A673 (cell line): ENCODE measurements around the gene PALLD. TPM values are rescaled to one million over a fixed set of nuclear protein-coding genes. Genes with fewer than 3 reads are reported as not detected.

Experiments
- BruUV-seq: library from RNA; stranded (reverse); fragments of 400-500 nt; replicated peaks from 2 replicates; lab custom pipeline; 2021; lab: Mats Ljungman, UMichigan
- CTCF ChIA-PET: fragments of 300-600 bp; sonication (Branson Sonifier 250); formaldehyde crosslinking; loops from one replicate; lab custom pipeline; 2022; ENCODE audit warnings: antibody characterized with exemption; lab: Charles Lee
- POLR2A ChIA-PET: fragments of 300-600 bp; sonication (Branson Sonifier 250); formaldehyde crosslinking; loops from one replicate; lab custom pipeline; 2022; ENCODE audit warnings: antibody characterized with exemption; ENCODE audit not compliant: low non-redundant PET; lab: Charles Lee
- DNase-seq: peaks from one replicate; pipeline ENCODE4 v3.0.0-alpha.2; 2015; ENCODE audit warnings: low spot score
- H3K27ac ChIP-seq: fragments of 200-600 bp; sonication (generic); 2 replicates; pipeline ENCODE4 v1.5.1; 2016; ENCODE audit warnings: mixed run types, low read depth, mild to moderate bottlenecking, mixed read lengths, antibody characterized with exemption, low read length; ENCODE audit not compliant: poor library complexity, severe bottlenecking
- H3K27me3 ChIP-seq: fragments of 200-600 bp; sonication (generic); replicated peaks from 2 replicates; pipeline ENCODE4 v1.6.1; 2017; ENCODE audit warnings: mixed run types, low read depth, mild to moderate bottlenecking, mixed read lengths, antibody characterized with exemption, low read length; ENCODE audit not compliant: insufficient read depth, poor library complexity
- H3K36me3 ChIP-seq: fragments of 200-600 bp; sonication (generic); 2 replicates; pipeline ENCODE4 v1.6.1; 2016; ENCODE audit warnings: mixed run types, mild to moderate bottlenecking, mixed read lengths, antibody characterized with exemption, low read length; ENCODE audit not compliant: insufficient read depth, poor library complexity, severe bottlenecking
- H3K4me1 ChIP-seq: fragments of 200-600 bp; sonication (generic); 2 replicates; pipeline ENCODE4 v1.6.1; 2017; ENCODE audit warnings: mixed run types, mild to moderate bottlenecking, mixed read lengths, antibody characterized with exemption, low read length; ENCODE audit not compliant: insufficient read depth, poor library complexity, severe bottlenecking
- H3K4me3 ChIP-seq: fragments of 200-600 bp; sonication (generic); 2 replicates; pipeline ENCODE4 v1.5.1; 2016; ENCODE audit warnings: low read depth, mixed run types, mild to moderate bottlenecking, mixed read lengths, low read length; ENCODE audit not compliant: poor library complexity, severe bottlenecking
- H3K9me3 ChIP-seq: fragments of 200-600 bp; sonication (generic); 2 replicates; pipeline ENCODE4 v1.6.1; 2016; ENCODE audit warnings: mixed run types, low read depth, mild to moderate bottlenecking, mixed read lengths, antibody characterized with exemption, low read length; ENCODE audit not compliant: poor library complexity, severe bottlenecking
- EZH2 ChIP-seq: fragments of 200-600 bp; sonication (generic); IDR thresholded peaks from 2 replicates; pipeline ENCODE4 v1.6.1; 2017; ENCODE audit warnings: borderline replicate concordance, low read depth, mild to moderate bottlenecking, mixed read lengths, antibody characterized with exemption, low read length; ENCODE audit not compliant: poor library complexity, severe bottlenecking
- intact Hi-C: fragments of 100-400 bp; cut with micrococcal nuclease; formaldehyde crosslinking; loops from one replicate; pipeline ENCODE4 v1.10.0; 2022; ENCODE audit not compliant: unreplicated experiment
- total RNA-seq: library from RNA; stranded (reverse); gene quantifications from 2 replicates; pipeline ENCODE4 v1.2.3, GENCODE V29; 2021
- TF ChIP-seq, protein P1 (sequence below): fragments of 300-800, 200-600 bp; sonication (generic); conservative IDR thresholded peaks from 2 replicates; pipeline ENCODE4 v1.5.1; 2017; ENCODE audit warnings: low read depth, mild to moderate bottlenecking, antibody characterized with exemption, low read length, moderate library complexity, mixed read lengths

PALLD gene
- total RNA-seq, 1 experiment from 2014 or later = 44.1 TPM

DNA sequence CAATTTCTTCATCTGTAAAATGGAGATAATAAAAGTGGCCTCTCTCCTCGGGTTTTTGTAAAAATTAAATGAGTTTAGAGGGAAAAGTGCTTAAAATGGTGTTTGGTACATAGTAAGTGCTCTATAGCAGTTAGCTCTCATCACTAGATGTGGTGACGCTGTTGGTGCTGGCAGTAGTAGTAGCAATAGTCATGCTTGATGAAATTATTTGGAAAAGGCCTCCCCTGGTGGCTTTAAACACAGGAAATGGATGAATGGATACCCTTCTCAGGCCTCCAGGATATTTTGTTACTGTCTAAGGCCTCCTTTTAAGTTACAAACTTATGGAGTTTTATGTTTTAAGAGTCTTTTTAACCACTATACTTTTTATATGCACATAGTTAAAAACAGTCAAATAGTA, 370.3 kb downstream of the PALLD start:
- intact Hi-C loops = no loop called here
- ChIA-PET CTCF (interaction anchor here (0.6 kb wide), 1 partner anchor 143 kb away, joined by 5 read pairs; the partner anchor contains the start of gene CBR4), POLR2A (no interaction called here)
- Histone ChIP-seq H3K27me3 (no peaks in the 10 kb centered on the region), H3K4me3 (no peak overlapping the region), H3K27ac (peak overlapping the region; percentile 13), H3K9me3 (no peaks in the 10 kb centered on the region), H3K36me3 (no peaks in the 10 kb centered on the region), H3K4me1 (peaks cover 22% of the 10 kb centered on the region)
- no TSS peak for BruUV-seq
- DNase-seq = peak; percentile 59
- TF ChIP-seq, protein P1, sequence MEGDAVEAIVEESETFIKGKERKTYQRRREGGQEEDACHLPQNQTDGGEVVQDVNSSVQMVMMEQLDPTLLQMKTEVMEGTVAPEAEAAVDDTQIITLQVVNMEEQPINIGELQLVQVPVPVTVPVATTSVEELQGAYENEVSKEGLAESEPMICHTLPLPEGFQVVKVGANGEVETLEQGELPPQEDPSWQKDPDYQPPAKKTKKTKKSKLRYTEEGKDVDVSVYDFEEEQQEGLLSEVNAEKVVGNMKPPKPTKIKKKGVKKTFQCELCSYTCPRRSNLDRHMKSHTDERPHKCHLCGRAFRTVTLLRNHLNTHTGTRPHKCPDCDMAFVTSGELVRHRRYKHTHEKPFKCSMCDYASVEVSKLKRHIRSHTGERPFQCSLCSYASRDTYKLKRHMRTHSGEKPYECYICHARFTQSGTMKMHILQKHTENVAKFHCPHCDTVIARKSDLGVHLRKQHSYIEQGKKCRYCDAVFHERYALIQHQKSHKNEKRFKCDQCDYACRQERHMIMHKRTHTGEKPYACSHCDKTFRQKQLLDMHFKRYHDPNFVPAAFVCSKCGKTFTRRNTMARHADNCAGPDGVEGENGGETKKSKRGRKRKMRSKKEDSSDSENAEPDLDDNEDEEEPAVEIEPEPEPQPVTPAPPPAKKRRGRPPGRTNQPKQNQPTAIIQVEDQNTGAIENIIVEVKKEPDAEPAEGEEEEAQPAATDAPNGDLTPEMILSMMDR = 0 out of 2 replicates have a peak, but pooled peaks have one; percentile 13
- TF ChIP-seq EZH2 = no peak

DNA sequence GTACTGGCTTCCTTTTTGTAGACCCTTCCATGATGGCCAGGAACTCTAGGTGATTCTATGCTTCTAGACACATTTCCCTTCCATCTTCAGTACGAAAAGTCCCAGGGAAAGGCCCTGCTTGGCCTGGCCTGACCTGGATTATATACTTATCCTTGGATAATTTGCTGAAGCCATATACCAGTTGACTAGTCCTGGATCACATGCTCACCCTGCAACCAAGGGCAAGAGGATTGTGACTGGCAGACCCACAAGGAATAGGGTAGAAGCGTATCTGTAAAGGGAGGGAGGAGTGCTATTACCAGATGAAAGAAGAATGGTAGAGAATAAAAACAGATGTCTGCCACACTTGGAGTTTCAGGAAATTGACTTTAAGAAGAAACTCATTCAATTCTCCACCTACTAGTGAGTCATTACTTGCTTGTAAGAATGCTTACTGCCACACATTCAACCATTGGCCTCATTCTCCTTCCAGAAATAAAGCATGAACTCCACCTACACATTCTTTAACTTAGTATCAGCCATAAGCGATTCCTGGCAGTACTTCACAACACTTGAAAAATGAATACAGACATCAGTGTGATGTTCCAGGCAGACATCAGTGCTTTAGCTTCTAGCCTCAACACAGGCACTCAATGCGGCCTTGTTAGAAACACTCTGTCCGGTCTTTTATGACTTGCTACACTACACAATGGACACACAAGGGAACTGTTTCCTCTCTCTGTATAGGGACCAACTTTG, 371.4 kb downstream of the PALLD start:
- intact Hi-C loops = no loop called here
- Histone ChIP-seq H3K27me3 (no peaks in the 10 kb centered on the region), H3K27ac (peak overlapping the region; percentile 13), H3K4me1 (peaks cover 22% of the 10 kb centered on the region), H3K9me3 (no peaks in the 10 kb centered on the region), H3K36me3 (no peaks in the 10 kb centered on the region), H3K4me3 (no peak overlapping the region)
- BruUV-seq = no TSS peak
- ChIA-PET POLR2A (no interaction called here), CTCF (no interaction called here)
- DNase-seq = peak; percentile 76
- TF ChIP-seq, protein P1 = no peak
- TF ChIP-seq EZH2 = no peak

DNA sequence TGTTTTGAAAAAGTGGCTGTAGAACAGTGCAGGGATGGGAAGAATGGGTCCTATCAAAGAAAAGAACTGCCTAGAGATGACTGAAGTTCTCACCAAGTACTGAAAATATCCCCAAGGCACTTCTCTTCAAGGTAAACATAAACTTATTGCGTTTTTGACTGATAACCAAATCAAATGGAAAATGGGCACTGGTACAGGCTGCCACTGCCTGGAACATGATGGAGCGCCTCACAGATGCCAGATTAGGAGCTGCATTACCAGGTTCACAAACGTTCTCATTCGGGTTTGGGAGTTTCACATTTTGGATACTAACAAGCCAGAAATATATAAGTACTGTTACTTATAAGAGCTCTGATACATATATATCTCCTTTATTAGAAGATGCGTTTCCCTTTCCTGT, 371.9 kb downstream of the PALLD start:
- intact Hi-C loops = no loop called here
- H3K4me3 ChIP-seq = no peak overlapping the region
- H3K4me1 ChIP-seq = peaks cover 22% of the 10 kb centered on the region
- BruUV-seq = no TSS peak
- no peak for DNase-seq
- H3K27me3 ChIP-seq = no peaks in the 10 kb centered on the region
- H3K9me3 ChIP-seq = no peaks in the 10 kb centered on the region
- no peaks in the 10 kb centered on the region for H3K36me3 ChIP-seq
- POLR2A ChIA-PET = no interaction called here
- CTCF ChIA-PET = no interaction called here
- no peak overlapping the region for H3K27ac ChIP-seq
- TF ChIP-seq, protein P1 = no peak
- TF ChIP-seq EZH2 = no peak
